Stomach (tissue), 9 donors: ENCODE measurements around the gene SULT1B1. TPM values are rescaled to one million over a fixed set of nuclear protein-coding genes. Genes with fewer than 3 reads are reported as not detected.

Experiments used
- DNase-seq, 2 donors: peaks; one replicate each; pipeline versions ENCODE4 v3.0.0 to v3.0.0-alpha.2; 2013 to 2019
- H3K27ac ChIP-seq, 5 donors: fragments of 200-600 bp in 4 of 5; sonication (generic) in 4 of 5; one replicate each; pipeline ENCODE4 v1.5.1; 2013 to 2019; ENCODE audit warnings: mild to moderate bottlenecking in 1 of 5, moderate library complexity in 1 of 5
- H3K27me3 ChIP-seq, 3 donors: fragments of 200-600 bp; sonication (generic); one replicate each; pipeline ENCODE4 v1.5.1; 2017 to 2019; ENCODE audit warnings: mixed run types in 1 of 3
- H3K36me3 ChIP-seq, 4 donors: fragments of 200-600 bp; sonication (generic); 1 replicate in 3 of 4; 2 replicates in 1 of 4; pipeline ENCODE4 v1.5.1; 2016 to 2019
- H3K4me1 ChIP-seq, 4 donors: fragments of 200-600 bp; sonication (generic); one replicate each; pipeline ENCODE4 v1.5.1; 2016 to 2019
- H3K4me3 ChIP-seq, 4 donors: fragments of 200-600 bp; sonication (generic) in 3 of 4; one replicate each; pipeline ENCODE4 v1.5.1; 2016 to 2019; ENCODE audit warnings: mild to moderate bottlenecking in 1 of 4
- H3K9me3 ChIP-seq, 4 donors: fragments of 200-600 bp; sonication (generic); one replicate each; pipeline ENCODE4 v1.5.1; 2016 to 2019
- EP300 ChIP-seq: sonication (generic); formaldehyde crosslinking; IDR thresholded peaks from one replicate; pipeline ENCODE4 v1.6.1; 2017; ENCODE audit warnings: antibody characterized with exemption
- POLR2A ChIP-seq, 4 donors: fragments of 450-650 bp; IDR thresholded peaks; one replicate each; pipeline ENCODE4 v1.6.1; 2016; ENCODE audit warnings: antibody characterized with exemption in 4 of 4, control low read depth in 2 of 4, mild to moderate bottlenecking in 1 of 4, moderate library complexity in 1 of 4
- POLR2AphosphoS5 ChIP-seq, 3 donors: sonication (generic); formaldehyde crosslinking; IDR thresholded peaks; one replicate each; pipeline ENCODE4 v1.6.1; 2016; ENCODE audit warnings: antibody characterized with exemption in 3 of 3
- WGBS, 5 donors: extraction: QIAGEN DNeasy Blood & Tissue Kit in 3 of 5; methylation state at CpG; one replicate each; pipeline versions ENCODE4 v1.1.5 to v1.1.7; 2013 to 2018; 5-methylcytosine and 5-hydroxymethylcytosine counted together
- intact Hi-C: fragments of 100-400 bp; cut with DNase I; formaldehyde crosslinking; loops from one replicate; pipeline ENCODE4 v1.15.1; 2023; ENCODE audit warnings: low total_unique reads
- polyA plus RNA-seq, 3 donors: library from polyadenylated mRNA; stranded (reverse); fragments of 200-250 nt; gene quantifications; one replicate each; pipeline ENCODE4 v1.2.3, GENCODE V29; 2013
- total RNA-seq, 5 donors: library from RNA; depleted of rRNA; stranded (reverse); fragments of >200 nt; gene quantifications; one replicate each; pipeline versions ENCODE4 v1.1.0 to v1.2.3, GENCODE V29; 2014 to 2016
- TF ChIP-seq, protein P1 (sequence below), 7 experiments: fragments of 450-650 bp in 4 of 7; fragments of 200-600 bp in 3 of 7; sonication (generic) in 3 of 7; IDR thresholded peaks; one replicate each; pipeline ENCODE4 v1.5.1; 2016 to 2019; ENCODE audit warnings: antibody characterized with exemption in 7 of 7, control low read depth in 2 of 7, mild to moderate bottlenecking in 1 of 7
- donor health status: healthy with polysubstance abuse.
- donor health status: Bipolar disorder and iron deficiency.
- donor health status: healthy.

SULT1B1 gene
- total and polyA plus RNA-seq, 8 donors = 1.8 to 58.9 (median 31.1) TPM

DNA sequence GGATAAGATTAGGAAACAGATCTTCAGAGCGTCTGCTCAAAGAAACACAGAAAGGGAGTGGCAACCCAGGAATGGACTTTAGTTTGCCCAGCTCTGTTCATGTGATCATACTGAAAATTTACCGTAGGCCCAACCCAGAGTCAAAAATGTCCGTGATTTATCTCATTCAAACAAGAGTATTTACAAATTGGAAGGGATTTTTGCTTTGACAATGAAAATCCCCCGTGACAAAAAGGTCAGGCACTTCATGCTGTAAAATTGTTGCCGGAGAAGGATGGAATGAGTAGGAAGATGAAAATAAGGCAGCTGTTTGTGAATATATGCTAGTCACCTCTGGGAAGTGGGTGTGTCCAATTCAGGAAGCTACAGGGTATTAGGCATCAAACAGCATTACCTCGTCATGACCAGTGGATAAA lies 1.2 kb downstream of the SULT1B1 start:
- peaks cover 0 to 34% (median 9%) of the 10 kb centered on the region in 4 donors for H3K4me1 ChIP-seq
- TF ChIP-seq POLR2A (IDR thresholded peaks at IDR 0.05) (no peak), EP300 (no peak), POLR2AphosphoS5 (IDR thresholded peaks at IDR 0.05) (peak in 2 of 3 donors; percentile 40)
- TF ChIP-seq, protein P1, sequence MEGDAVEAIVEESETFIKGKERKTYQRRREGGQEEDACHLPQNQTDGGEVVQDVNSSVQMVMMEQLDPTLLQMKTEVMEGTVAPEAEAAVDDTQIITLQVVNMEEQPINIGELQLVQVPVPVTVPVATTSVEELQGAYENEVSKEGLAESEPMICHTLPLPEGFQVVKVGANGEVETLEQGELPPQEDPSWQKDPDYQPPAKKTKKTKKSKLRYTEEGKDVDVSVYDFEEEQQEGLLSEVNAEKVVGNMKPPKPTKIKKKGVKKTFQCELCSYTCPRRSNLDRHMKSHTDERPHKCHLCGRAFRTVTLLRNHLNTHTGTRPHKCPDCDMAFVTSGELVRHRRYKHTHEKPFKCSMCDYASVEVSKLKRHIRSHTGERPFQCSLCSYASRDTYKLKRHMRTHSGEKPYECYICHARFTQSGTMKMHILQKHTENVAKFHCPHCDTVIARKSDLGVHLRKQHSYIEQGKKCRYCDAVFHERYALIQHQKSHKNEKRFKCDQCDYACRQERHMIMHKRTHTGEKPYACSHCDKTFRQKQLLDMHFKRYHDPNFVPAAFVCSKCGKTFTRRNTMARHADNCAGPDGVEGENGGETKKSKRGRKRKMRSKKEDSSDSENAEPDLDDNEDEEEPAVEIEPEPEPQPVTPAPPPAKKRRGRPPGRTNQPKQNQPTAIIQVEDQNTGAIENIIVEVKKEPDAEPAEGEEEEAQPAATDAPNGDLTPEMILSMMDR (IDR thresholded peaks at IDR 0.05) = no peak
- WGBS, 5 donors = 27 to 45% (median 38%) methylated on average over 6 of the region's 6 CpGs
- H3K9me3 ChIP-seq = no peaks in the 10 kb centered on the region
- peak overlapping the region in 1 of 4 donors; percentile 32 for H3K4me3 ChIP-seq
- no peaks in the 10 kb centered on the region for H3K36me3 ChIP-seq
- no peaks in the 10 kb centered on the region for H3K27me3 ChIP-seq
- peak overlapping the region in 4 of 5 donors; percentile 48 to 84 (median 68) for H3K27ac ChIP-seq
- peak in 1 of 2 donors; percentile 67 for DNase-seq
- intact Hi-C loops = no loop called here

DNA sequence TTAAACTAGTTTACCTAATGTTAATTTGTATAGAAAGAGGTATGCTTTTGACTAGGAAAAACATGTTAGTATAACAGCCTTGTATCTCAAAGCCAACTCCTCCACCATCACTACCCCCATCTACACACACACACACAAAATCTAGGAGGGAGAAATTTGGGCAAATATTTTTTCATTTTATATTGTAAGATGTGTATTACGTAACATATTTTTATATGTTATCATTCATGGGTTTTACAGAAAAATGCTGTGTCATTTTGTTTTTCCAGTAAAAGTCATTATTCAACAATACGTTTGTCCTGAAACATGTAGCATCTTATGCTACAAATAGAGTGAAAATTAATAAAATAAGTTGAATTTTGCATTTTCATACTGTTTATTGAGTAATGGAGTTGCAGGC lies 3.0 kb downstream of the SULT1B1 start:
- intact Hi-C loops = no loop called here
- H3K36me3 ChIP-seq = no peaks in the 10 kb centered on the region
- no peak overlapping the region for H3K4me3 ChIP-seq
- TF ChIP-seq, protein P1 (IDR thresholded peaks at IDR 0.05) = no peak
- TF ChIP-seq POLR2A (IDR thresholded peaks at IDR 0.05) (no peak), EP300 (no peak), POLR2AphosphoS5 (IDR thresholded peaks at IDR 0.05) (no peak)
- H3K27me3 ChIP-seq = no peaks in the 10 kb centered on the region
- 87 to 95% (median 94%) methylated on average over 2 of the region's 2 CpGs for WGBS, 5 donors
- no peak for DNase-seq
- no peaks in the 10 kb centered on the region for H3K9me3 ChIP-seq
- H3K4me1 ChIP-seq = peaks cover 0 to 40% (median 9%) of the 10 kb centered on the region in 4 donors
- peak overlapping the region in 2 of 5 donors; percentile 31 to 84 for H3K27ac ChIP-seq

DNA sequence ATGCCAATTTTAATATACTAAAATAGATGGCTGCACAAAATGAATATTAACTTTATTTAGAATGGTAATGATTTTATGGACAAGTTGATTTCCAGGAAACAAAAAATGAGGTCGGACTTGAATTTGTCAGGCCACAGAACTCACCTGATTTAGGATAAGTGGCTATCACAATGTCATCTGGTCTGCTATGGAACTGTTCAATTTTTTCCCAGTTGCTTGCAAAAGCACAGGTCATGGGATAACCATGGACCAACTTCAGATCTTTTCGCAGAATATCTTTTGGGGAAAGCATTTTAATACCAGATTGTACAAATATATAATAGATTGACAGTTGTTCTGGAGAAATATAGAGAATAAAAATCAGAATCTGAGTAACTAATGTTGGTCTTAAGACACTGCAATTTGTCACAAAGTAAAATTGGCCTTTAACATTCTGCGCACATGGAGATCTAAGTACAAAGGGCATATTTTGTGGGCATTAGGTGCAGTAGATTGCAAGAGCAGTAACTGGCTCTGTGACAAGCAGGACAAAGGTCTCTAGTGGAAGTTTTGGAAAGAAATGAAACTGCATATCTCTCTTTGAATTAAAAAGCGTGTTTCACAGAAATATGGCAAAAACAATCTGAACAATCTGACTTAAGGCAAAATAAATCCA lies 5.4 kb downstream of the SULT1B1 start:
- Histone ChIP-seq H3K27ac (peak overlapping the region in 4 of 5 donors; percentile 16 to 84 (median 38)), H3K9me3 (no peaks in the 10 kb centered on the region), H3K4me3 (no peak overlapping the region), H3K36me3 (no peaks in the 10 kb centered on the region), H3K27me3 (no peaks in the 10 kb centered on the region), H3K4me1 (peaks cover 0 to 32% (median 5%) of the 10 kb centered on the region in 4 donors)
- intact Hi-C loops = no loop called here
- DNase-seq = peak; percentile 35 to 57
- WGBS, 5 donors = 45 to 67% (median 60%) methylated on average over 4 of the region's 4 CpGs
- TF ChIP-seq, protein P1 (IDR thresholded peaks at IDR 0.05) = no peak
- TF ChIP-seq POLR2AphosphoS5 (IDR thresholded peaks at IDR 0.05) (peak in 2 of 3 donors; percentile 37 to 70), POLR2A (IDR thresholded peaks at IDR 0.05) (no peak), EP300 (no peak)

DNA sequence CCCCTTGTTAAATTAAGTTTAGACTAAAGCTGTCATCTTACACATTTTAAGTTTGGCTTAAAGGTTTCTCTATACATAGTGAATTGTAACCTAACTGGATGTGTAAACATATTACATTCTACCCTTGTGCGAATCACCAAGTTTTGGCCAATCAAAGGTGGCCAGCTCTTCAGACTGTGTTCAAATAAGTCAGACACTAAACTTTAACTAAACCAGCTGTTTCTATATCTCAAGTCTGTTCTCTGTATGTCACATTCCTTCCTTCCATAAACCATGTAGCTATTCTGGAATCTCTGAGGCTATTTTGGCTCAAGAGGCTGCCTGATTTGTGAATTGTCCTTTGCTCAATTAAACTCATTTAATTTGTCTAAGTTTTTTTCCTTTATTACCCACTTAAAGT lies 6.7 kb downstream of the SULT1B1 start:
- no peaks in the 10 kb centered on the region for H3K36me3 ChIP-seq
- no peak for TF ChIP-seq POLR2AphosphoS5 (IDR thresholded peaks at IDR 0.05)
- no peak for TF ChIP-seq EP300
- TF ChIP-seq, protein P1 (IDR thresholded peaks at IDR 0.05) = no peak
- TF ChIP-seq POLR2A (IDR thresholded peaks at IDR 0.05) = no peak
- intact Hi-C loops = no loop called here
- H3K27ac ChIP-seq = no peak overlapping the region
- H3K27me3 ChIP-seq = no peaks in the 10 kb centered on the region
- H3K9me3 ChIP-seq = no peaks in the 10 kb centered on the region
- H3K4me1 ChIP-seq = peaks cover 0 to 30% (median 5%) of the 10 kb centered on the region in 4 donors
- WGBS, 5 donors = 52 to 86% (median 75%) methylated on average over 1 of the region's 1 CpG
- DNase-seq = no peak
- H3K4me3 ChIP-seq = no peak overlapping the region
